ENCODE data around the gene SGCG. TPM values are rescaled to one million over a fixed set of nuclear protein-coding genes. Genes with fewer than 3 reads are reported as not detected.

Gene SGCG
- total RNA-seq, 4 donors from 2014 or later: 0.39 to 1.0 (median 0.85) TPM; not detected in 1

- H3K9me3 ChIP-seq: no peaks in the 10 kb centered on the region
- H3K36me3 ChIP-seq: no peaks in the 10 kb centered on the region
- TF ChIP-seq POLR2AphosphoS5 (IDR thresholded peaks at IDR 0.05) (no peak), EP300 (IDR thresholded peaks at IDR 0.05) (no peak), CTCF (IDR thresholded peaks at IDR 0.05) (no peak), POLR2A (IDR thresholded peaks at IDR 0.05) (no peak)
- no peaks in the 10 kb centered on the region for H3K4me1 ChIP-seq
- no peak overlapping the region for H3K27ac ChIP-seq
- no peak overlapping the region for H3K4me3 ChIP-seq
- H3K27me3 ChIP-seq: no peaks in the 10 kb centered on the region
- WGBS: 91% methylated on average over 7 of the region's 7 CpGs
- no peak for DNase-seq (ENCODE audit: low spot score in 2 of 2)
Measured at GRCh38 chr13:23183292-23183691, 2.5 kb downstream of the SGCG start.

GRCh38 chr13:23185542-23185941 is 4.8 kb downstream of the SGCG start:
- no peaks in the 10 kb centered on the region for H3K27me3 ChIP-seq
- no peaks in the 10 kb centered on the region for H3K36me3 ChIP-seq
- no peaks in the 10 kb centered on the region for H3K4me1 ChIP-seq
- H3K27ac ChIP-seq: no peak overlapping the region
- TF ChIP-seq POLR2A (IDR thresholded peaks at IDR 0.05) (no peak), CTCF (IDR thresholded peaks at IDR 0.05) (no peak), POLR2AphosphoS5 (IDR thresholded peaks at IDR 0.05) (no peak), EP300 (IDR thresholded peaks at IDR 0.05) (no peak)
- WGBS: 83% methylated on average over 9 of the region's 9 CpGs
- H3K9me3 ChIP-seq: no peaks in the 10 kb centered on the region
- H3K4me3 ChIP-seq: no peak overlapping the region
- DNase-seq (ENCODE audit: low spot score in 2 of 2): no peak

- TF ChIP-seq EP300 (IDR thresholded peaks at IDR 0.05) (no peak), POLR2A (IDR thresholded peaks at IDR 0.05) (no peak), CTCF (IDR thresholded peaks at IDR 0.05) (no peak), POLR2AphosphoS5 (IDR thresholded peaks at IDR 0.05) (no peak)
- no peak for DNase-seq (ENCODE audit: low spot score in 2 of 2)
- Histone ChIP-seq H3K27ac (no peak overlapping the region), H3K36me3 (no peaks in the 10 kb centered on the region), H3K27me3 (no peaks in the 10 kb centered on the region), H3K9me3 (no peaks in the 10 kb centered on the region), H3K4me1 (no peaks in the 10 kb centered on the region), H3K4me3 (no peak overlapping the region)
- WGBS: 93% methylated on average over 5 of the region's 5 CpGs
Measured at GRCh38 chr13:23201870-23202269, 21.1 kb downstream of the SGCG start.

GRCh38 chr13:23202383-23202782 is 21.6 kb downstream of the SGCG start:
- Histone ChIP-seq H3K27me3 (no peaks in the 10 kb centered on the region), H3K4me3 (no peak overlapping the region), H3K9me3 (no peaks in the 10 kb centered on the region), H3K4me1 (no peaks in the 10 kb centered on the region), H3K36me3 (no peaks in the 10 kb centered on the region), H3K27ac (no peak overlapping the region)
- TF ChIP-seq CTCF (IDR thresholded peaks at IDR 0.05) (no peak), POLR2AphosphoS5 (IDR thresholded peaks at IDR 0.05) (no peak), EP300 (IDR thresholded peaks at IDR 0.05) (no peak), POLR2A (IDR thresholded peaks at IDR 0.05) (no peak)
- DNase-seq (ENCODE audit: low spot score in 2 of 2): no peak
- 37% methylated on average over 3 of the region's 3 CpGs for WGBS

GRCh38 chr13:23203516-23203915 is 22.7 kb downstream of the SGCG start:
- TF ChIP-seq EP300 (IDR thresholded peaks at IDR 0.05): no peak
- no peak for TF ChIP-seq CTCF (IDR thresholded peaks at IDR 0.05)
- TF ChIP-seq POLR2AphosphoS5 (IDR thresholded peaks at IDR 0.05): no peak
- no peak for TF ChIP-seq POLR2A (IDR thresholded peaks at IDR 0.05)
- no peaks in the 10 kb centered on the region for H3K9me3 ChIP-seq
- no peaks in the 10 kb centered on the region for H3K36me3 ChIP-seq
- no peaks in the 10 kb centered on the region for H3K4me1 ChIP-seq
- H3K27ac ChIP-seq: no peak overlapping the region
- no peak overlapping the region for H3K4me3 ChIP-seq
- 70% methylated on average over 5 of the region's 5 CpGs for WGBS
- H3K27me3 ChIP-seq: no peaks in the 10 kb centered on the region
- no peak for DNase-seq (ENCODE audit: low spot score in 2 of 2)

Data from suprapubic skin (tissue), 4 donors.